Measurements from ENCODE around the gene PRELID3B.

DNA sequence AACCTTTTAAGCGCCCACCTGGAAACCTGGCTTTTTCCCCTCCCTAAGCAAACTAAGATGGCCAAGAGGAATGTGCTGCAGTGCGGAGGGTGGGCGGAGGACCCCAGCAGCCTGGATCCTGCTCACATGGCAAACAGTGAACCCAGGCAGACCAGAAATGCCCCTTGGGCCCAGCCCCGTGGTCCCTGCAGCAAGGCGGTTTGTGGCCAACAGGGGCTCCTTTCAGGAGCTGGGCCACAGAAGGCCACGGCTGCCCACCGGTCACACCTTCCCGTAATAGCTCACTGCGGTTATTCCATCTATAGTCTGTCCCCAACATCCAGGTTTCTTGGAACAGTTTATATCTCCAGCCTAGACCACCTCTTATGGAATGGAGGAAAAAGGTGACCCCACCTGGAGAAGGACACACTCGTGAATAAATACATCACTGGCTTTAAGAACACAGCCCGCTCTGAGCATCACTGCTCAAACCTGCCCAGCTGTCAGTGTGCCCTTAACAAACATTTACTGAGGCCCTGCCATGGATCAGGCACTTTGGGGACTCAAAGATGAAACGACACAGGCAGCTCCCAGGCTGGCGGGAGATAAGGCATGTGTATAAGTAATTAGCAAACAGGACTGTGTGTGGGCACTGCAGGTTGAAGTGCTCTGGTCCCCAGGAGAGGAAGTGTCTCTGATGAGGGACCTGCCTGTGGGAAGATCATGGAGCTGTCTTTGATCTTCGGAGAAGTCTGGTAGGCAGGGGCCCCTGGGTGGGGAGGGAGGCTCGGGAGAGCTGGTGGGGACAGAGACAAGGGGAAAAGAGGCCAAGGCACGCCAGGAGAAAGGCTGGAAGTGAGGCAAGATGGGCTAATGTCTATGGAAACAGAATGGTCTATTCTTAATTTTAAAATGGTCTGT is 26.5 kb downstream of the PRELID3B start:
- TF ChIP-seq, protein P1, sequence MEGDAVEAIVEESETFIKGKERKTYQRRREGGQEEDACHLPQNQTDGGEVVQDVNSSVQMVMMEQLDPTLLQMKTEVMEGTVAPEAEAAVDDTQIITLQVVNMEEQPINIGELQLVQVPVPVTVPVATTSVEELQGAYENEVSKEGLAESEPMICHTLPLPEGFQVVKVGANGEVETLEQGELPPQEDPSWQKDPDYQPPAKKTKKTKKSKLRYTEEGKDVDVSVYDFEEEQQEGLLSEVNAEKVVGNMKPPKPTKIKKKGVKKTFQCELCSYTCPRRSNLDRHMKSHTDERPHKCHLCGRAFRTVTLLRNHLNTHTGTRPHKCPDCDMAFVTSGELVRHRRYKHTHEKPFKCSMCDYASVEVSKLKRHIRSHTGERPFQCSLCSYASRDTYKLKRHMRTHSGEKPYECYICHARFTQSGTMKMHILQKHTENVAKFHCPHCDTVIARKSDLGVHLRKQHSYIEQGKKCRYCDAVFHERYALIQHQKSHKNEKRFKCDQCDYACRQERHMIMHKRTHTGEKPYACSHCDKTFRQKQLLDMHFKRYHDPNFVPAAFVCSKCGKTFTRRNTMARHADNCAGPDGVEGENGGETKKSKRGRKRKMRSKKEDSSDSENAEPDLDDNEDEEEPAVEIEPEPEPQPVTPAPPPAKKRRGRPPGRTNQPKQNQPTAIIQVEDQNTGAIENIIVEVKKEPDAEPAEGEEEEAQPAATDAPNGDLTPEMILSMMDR (IDR thresholded peaks at IDR 0.05): no peak
- TF ChIP-seq POLR2A (IDR thresholded peaks at IDR 0.05): no peak

Measured in right lobe of liver (tissue), 4 donors.